H1 (cell line): ENCODE measurements around the gene CHMP4A. TPM values are rescaled to one million over a fixed set of nuclear protein-coding genes. Genes with fewer than 3 reads are reported as not detected.

ENCODE experiments used
- GABPA ChIP-seq: IDR thresholded peaks from 2 replicates; pipeline ENCODE4 v1.6.1; 2011; ENCODE audit warnings: mild to moderate bottlenecking, low read length, moderate library complexity, borderline replicate concordance; ENCODE audit not compliant: insufficient read depth
- MAX ChIP-seq: IDR thresholded peaks from 2 replicates; pipeline ENCODE4 v1.6.1; 2012; ENCODE audit warnings: inconsistent platforms
- polyA plus RNA-seq, 7 experiments: library from polyadenylated mRNA; depleted of rRNA in 3 of 7; stranded (reverse) in 5 of 7; unstranded in 2 of 7; fragments of >200 nt in 5 of 7; fragments of 200-250 nt in 2 of 7; gene quantifications; 1 replicate in 5 of 7; 2 replicates in 1 of 7; 4 replicates in 1 of 7; pipeline versions ENCODE4 v1.2.1 to v1.2.3, GENCODE V29; 2011 to 2013; ENCODE audit warnings: missing spikeins in 2 of 7, mixed read lengths in 2 of 7
- total RNA-seq: library from RNA; stranded (reverse); fragmentation: NEBNext Ultra II Directional; extraction: Animal tissue kit (Norgen Biotek cat#: 25700); gene quantifications from 2 replicates; pipeline ENCODE4 v1.2.1, GENCODE V29; 2021

Gene CHMP4A
- total and polyA plus RNA-seq, 2 of the 8 experiments (the other 6 are each of a cell fraction or from before 2014, with no cell fraction given): 32.9 to 37.6 TPM

GRCh38 chr14:24261969-24262327 lies 48.7 kb upstream of the CHMP4A start (continued):
- no peak for TF ChIP-seq GABPA
- no peak for TF ChIP-seq MAX
